GM12878 (cell line): Measurements from ENCODE around the gene SCNN1B. TPM values are rescaled to one million over a fixed set of nuclear protein-coding genes. Genes with fewer than 3 reads are reported as not detected.

Experiments used
- ATAC-seq: fragments of 200-7000 bp; cut with Tn5 transposase; 3 replicates; pipeline ENCODE4 v1.9.1; 2020; ENCODE audit warnings: mild to moderate bottlenecking, moderate library complexity
- BruUV-seq: library from RNA; stranded (reverse); fragments of 400-500 nt; replicated peaks from 2 replicates; lab custom pipeline; 2021; lab: Mats Ljungman, UMichigan
- CTCF ChIA-PET: fragments of 300-600 bp; sonication (Branson Sonifier 250); formaldehyde crosslinking; extraction: SDS; loops from one replicate; lab custom pipeline; 2021; ENCODE audit warnings: inconsistent platforms; lab: Yijun Ruan, JAX
- POLR2A ChIA-PET: fragments of 350-600 bp; formaldehyde crosslinking; extraction: SDS; loops from one replicate; lab custom pipeline; 2021; ENCODE audit warnings: inconsistent platforms; lab: Charles Lee
- RAD21 ChIA-PET: fragments of 300-600 bp; sonication (Branson Sonifier 250); formaldehyde crosslinking; loops from one replicate; lab custom pipeline; 2023; ENCODE audit warnings: antibody characterized with exemption; ENCODE audit not compliant: unreplicated experiment; lab: Charles Lee
- SMC1A ChIA-PET: fragments of 300-600 bp; sonication (Branson Sonifier 250); formaldehyde crosslinking; loops from one replicate; lab custom pipeline; 2023; ENCODE audit not compliant: unreplicated experiment, uncharacterized antibody; lab: Charles Lee
- DNase-seq: peaks from one replicate; pipeline ENCODE4 v3.0.0-alpha.2; 2011; ENCODE audit warnings: low read depth, low spot score
- FAIRE-seq: peaks from 3 replicates; lab custom pipeline; 2011; peaks lifted over from hg19 to GRCh38; lab: Jason Lieb, UNC
- H2AFZ ChIP-seq: 2 replicates; pipeline ENCODE4 v1.6.0; 2011; ENCODE audit warnings: low read depth, low read length, control low read depth; ENCODE audit not compliant: control insufficient read depth
- H3K27ac ChIP-seq: 2 replicates; pipeline ENCODE4 v1.5.1; 2011; ENCODE audit warnings: control low read depth; ENCODE audit not compliant: control insufficient read depth, insufficient read depth
- H3K27me3 ChIP-seq, 2 experiments: replicated peaks in 1 of 2; 2 replicates each; pipeline versions ENCODE4 v1.6.0 to v1.6.1; 2011; ENCODE audit warnings: low read length in 1 of 2; ENCODE audit not compliant: control insufficient read depth in 2 of 2, insufficient read depth in 2 of 2
- H3K36me3 ChIP-seq, 2 experiments: 2 replicates each; pipeline ENCODE4 v1.5.1; 2011; ENCODE audit warnings: low read length in 1 of 2; ENCODE audit not compliant: control insufficient read depth in 2 of 2, insufficient read depth in 2 of 2
- H3K4me1 ChIP-seq: 2 replicates; pipeline ENCODE4 v1.6.1; 2011; ENCODE audit warnings: mild to moderate bottlenecking, low read length, moderate library complexity, mixed read lengths; ENCODE audit not compliant: control insufficient read depth, insufficient read depth
- H3K4me2 ChIP-seq: 2 replicates; pipeline ENCODE4 v1.6.0; 2011; ENCODE audit warnings: control low read depth; ENCODE audit not compliant: control insufficient read depth, insufficient read depth
- H3K4me3 ChIP-seq: fragments of 200-600 bp; sonication (generic); 2 replicates; pipeline ENCODE4 v1.5.1; 2016
- H3K79me2 ChIP-seq: 2 replicates; pipeline ENCODE4 v1.6.0; 2011; ENCODE audit warnings: low read length; ENCODE audit not compliant: control insufficient read depth, insufficient read depth
- H3K9ac ChIP-seq: 2 replicates; pipeline ENCODE4 v1.8.0; 2011; ENCODE audit warnings: low read length, control low read depth, mixed read lengths; ENCODE audit not compliant: control insufficient read depth, insufficient read depth
- H3K9me3 ChIP-seq: replicated peaks from 3 replicates; pipeline ENCODE4 v1.5.1; 2011; ENCODE audit warnings: mild to moderate bottlenecking, low read length; ENCODE audit not compliant: control insufficient read depth, insufficient read depth
- H4K20me1 ChIP-seq: 2 replicates; pipeline ENCODE4 v1.6.0; 2011; ENCODE audit not compliant: control insufficient read depth, insufficient read depth
- CHD1 ChIP-seq: IDR thresholded peaks from 2 replicates; pipeline ENCODE4 v1.6.1; 2012; ENCODE audit warnings: low read depth, low read length, improper control_type of control experiment
- DPF2 ChIP-seq: fragments of 450-650 bp; IDR thresholded peaks from 2 replicates; pipeline ENCODE4 v1.6.1; 2017; ENCODE audit warnings: mild to moderate bottlenecking
- KAT2A ChIP-seq: conservative IDR thresholded peaks from 2 replicates; pipeline ENCODE4 v1.6.1; 2011; ENCODE audit warnings: low read depth, low read length; ENCODE audit not compliant: control insufficient read depth
- TCF7 ChIP-seq: IDR thresholded peaks from 2 replicates; pipeline ENCODE4 v1.6.1; 2014; ENCODE audit warnings: antibody characterized with exemption, borderline replicate concordance
- YBX1 ChIP-seq: fragments of 450-650 bp; IDR thresholded peaks from 2 replicates; pipeline ENCODE4 v1.6.1; 2016; ENCODE audit warnings: antibody characterized with exemption
- WGBS: methylation state at CpG from one replicate; pipeline ENCODE4 v1.1.6; 2016; ENCODE audit warnings: low lambda C conversion rate; ENCODE audit not compliant: insufficient replicate concordance, insufficient coverage; ENCODE audit errors: missing lambda C conversion rate; 5-methylcytosine and 5-hydroxymethylcytosine counted together
- in situ Hi-C: fragments of 300-500 bp; cut with MboI; formaldehyde crosslinking; loops from 9 replicates; pipeline ENCODE4 v1.14.3; 2018; ENCODE audit warnings: mixed read lengths
- intact Hi-C: fragments of 100-400 bp; cut with micrococcal nuclease; formaldehyde crosslinking; loops from one replicate; pipeline ENCODE4 v1.14.2; 2022; ENCODE audit not compliant: unreplicated experiment
- polyA plus RNA-seq, 11 experiments: library from polyadenylated mRNA; depleted of rRNA in 4 of 11; unstranded in 6 of 11; stranded (reverse) in 5 of 11; fragments of >200 nt; fragmentation: Nextera tagmentation in 4 of 11; fragmentation: Illumina TruSeq in 1 of 11; extraction: Ambion mirVana in 4 of 11; extraction: Trizol in 1 of 11; gene quantifications; 1 replicate in 1 of 11; 2 replicates in 10 of 11; pipeline versions ENCODE4 v1.2.1 to v1.2.3, GENCODE V29; 2011 to 2016; ENCODE audit warnings: inconsistent platforms in 2 of 11, missing spikeins in 2 of 11, low read depth in 1 of 11
- total RNA-seq, 4 experiments: library from RNA; depleted of rRNA in 3 of 4; stranded (reverse); fragments of >200 nt in 3 of 4; fragmentation: Illumina TruSeq in 1 of 4; extraction: Trizol in 1 of 4; gene quantifications; 2 replicates each; pipeline versions ENCODE4 v1.2.1 to v1.2.3, GENCODE V29; 2013 to 2021

SCNN1B gene
- total and polyA plus RNA-seq, 10 of the 15 experiments (the other 5 are each of a cell fraction or from before 2014, with no cell fraction given), result 0.28 to 1.5 (median 0.64) TPM

- ChIA-PET SMC1A (interaction anchor here (0.7 to 0.9 kb wide), 2 partner anchors 9 to 18 kb away, joined by 3 read pairs; no protein-coding TSS in a partner anchor), POLR2A (no interaction called here), RAD21 (interaction anchor here (1.1 kb wide), 1 partner anchor 10 kb away, joined by 3 read pairs; no protein-coding TSS in a partner anchor), CTCF (interaction anchor here (0.7 to 0.8 kb wide), 2 partner anchors 78 to 82 kb away, joined by 3 read pairs; no protein-coding TSS in a partner anchor)
- Histone ChIP-seq H4K20me1 (no peaks in the 10 kb centered on the region), H3K36me3 (no peaks in the 10 kb centered on the region), H3K27me3 (no peaks in the 10 kb centered on the region), H3K9ac (no peak overlapping the region), H2AFZ (no peak overlapping the region), H3K4me1 (no peaks in the 10 kb centered on the region; the same call in 1 of the 2 replicates), H3K27ac (no peak overlapping the region), H3K4me2 (no peak overlapping the region), H3K9me3 (no peaks in the 10 kb centered on the region; the same call in 2 of the 3 replicates), H3K4me3 (no peak overlapping the region), H3K79me2 (no peaks in the 10 kb centered on the region)
- in situ Hi-C loops (no loop called here), intact Hi-C loops (no loop called here)
- 62% methylated on average over 13 of the region's 13 CpGs for WGBS
- FAIRE-seq (no peak), DNase-seq (no peak), ATAC-seq (no peak)
- TF ChIP-seq KAT2A (no peak), CHD1 (no peak)
- no TSS peak for BruUV-seq
These were observed 53.1 kb downstream of the SCNN1B start for GRCh38 chr16:23355106-23355670.

- ChIA-PET CTCF (interaction anchor here (0.6 kb wide), 1 partner anchor 67 kb away, joined by 3 read pairs; no protein-coding TSS in a partner anchor), SMC1A (no interaction called here), POLR2A (no interaction called here), RAD21 (no interaction called here)
- no peak overlapping the region for H2AFZ ChIP-seq
- no peaks in the 10 kb centered on the region for H3K79me2 ChIP-seq
- H4K20me1 ChIP-seq, result no peaks in the 10 kb centered on the region
- no TSS peak for BruUV-seq
- WGBS, result 68% methylated on average over 7 of the region's 7 CpGs
- no peak overlapping the region for H3K4me3 ChIP-seq
- no peak overlapping the region for H3K27ac ChIP-seq
- in situ Hi-C loops (no loop called here), intact Hi-C loops (no loop called here)
- no peak overlapping the region for H3K4me2 ChIP-seq
- no peaks in the 10 kb centered on the region for H3K27me3 ChIP-seq
- no peaks in the 10 kb centered on the region for H3K36me3 ChIP-seq
- ATAC-seq (no peak), DNase-seq (no peak), FAIRE-seq (no peak)
- TF ChIP-seq YBX1 (no peak), DPF2 (no peak), TCF7 (no peak)
- H3K9me3 ChIP-seq, result no peaks in the 10 kb centered on the region; the same call in 2 of the 3 replicates
- H3K9ac ChIP-seq, result no peak overlapping the region
- H3K4me1 ChIP-seq, result no peaks in the 10 kb centered on the region
These were observed 54.8 kb downstream of the SCNN1B start for GRCh38 chr16:23356941-23357340.
